ENCODE data around the gene OR10J4. TPM values are rescaled to one million over a fixed set of nuclear protein-coding genes. Genes with fewer than 3 reads are reported as not detected.

The OR10J4 gene
- total RNA-seq, 4 donors from 2014 or later = not detected

GRCh38 chr1:159474926-159475325, 42.9 kb downstream of the OR10J4 start:
- Histone ChIP-seq H3K27me3 (no peaks in the 10 kb centered on the region), H3K36me3 (no peaks in the 10 kb centered on the region), H3K27ac (no peak overlapping the region), H3K4me1 (no peaks in the 10 kb centered on the region), H3K4me3 (no peak overlapping the region), H3K9me3 (no peaks in the 10 kb centered on the region)
- TF ChIP-seq CTCF (IDR thresholded peaks at IDR 0.05) (no peak), EP300 (IDR thresholded peaks at IDR 0.05) (no peak), POLR2A (IDR thresholded peaks at IDR 0.05) (no peak), POLR2AphosphoS5 (IDR thresholded peaks at IDR 0.05) (no peak)
- no peak for ATAC-seq
- WGBS, 2 donors (ENCODE audit: low coverage in 1 of 2) = 57% methylated on average over 1 of the region's 1 CpG; no CpG with 5 or more reads in 1 of the 2 donors

Other genes with a start within 250 kb of the OR10J4 start
- gene ACKR1, start 227.3 kb upstream of the OR10J4 start, total RNA-seq = 100 to 1,000 TPM in 2 of 4 donors, 10 to 100 TPM in 2; 27.9 to 180 (median 94.4) TPM
- gene FCER1A, start 129.9 kb upstream of the OR10J4 start, total RNA-seq = 1 to 10 TPM in 3 of 4 donors, not detected in 1; 1.2 to 1.6 (median 1.5) TPM
- not detected for gene OR10J1, start 7.5 kb downstream of the OR10J4 start, total RNA-seq
- not detected for gene OR10J5, start 103.8 kb downstream of the OR10J4 start, total RNA-seq
- not detected for gene APCS, start 155.6 kb downstream of the OR10J4 start, total RNA-seq

Measured in gastroesophageal sphincter (tissue), 4 donors.